ENCODE measurements around the gene SELP.
"Not testable (repeated sequence)": the region's sequence is repeated elsewhere in the genome, so short reads cannot be mapped to it uniquely, and the experiment has no call there.

Gene SELP

GRCh38 chr1:169630006-169630405, at the start of gene SELP:
Gene SELP, minus strand, starts transcription at chr1:169630124. Its CDS starts 50 bp downstream, at chr1:169630074.
- in situ Hi-C loops (cut with HindIII; ENCODE audit: low sequenced_read_pairs), result no loop called here

- in situ Hi-C loops (cut with HindIII; ENCODE audit: low sequenced_read_pairs), result no loop called here
Observed at GRCh38 chr1:169679692-169680091, 49.8 kb upstream of the SELP start.

GRCh38 chr1:169676001-169676400, 46.1 kb upstream of the SELP start:
- in situ Hi-C loops (cut with HindIII; ENCODE audit: low sequenced_read_pairs), result no loop called here

GRCh38 chr1:169670836-169671235, 40.9 kb upstream of the SELP start:
- in situ Hi-C loops (cut with HindIII; ENCODE audit: low sequenced_read_pairs), result no loop called here

GRCh38 chr1:169670244-169670643, 40.3 kb upstream of the SELP start:
- in situ Hi-C loops (cut with HindIII; ENCODE audit: low sequenced_read_pairs), result not testable (repeated sequence)

GRCh38 chr1:169667699-169668596, 38.0 kb upstream of the SELP start:
- in situ Hi-C loops (cut with HindIII; ENCODE audit: low sequenced_read_pairs), result not testable (repeated sequence)

- in situ Hi-C loops (cut with HindIII; ENCODE audit: low sequenced_read_pairs), result not testable (repeated sequence)
Observed at GRCh38 chr1:169667227-169667639, 37.3 kb upstream of the SELP start.

GRCh38 chr1:169662680-169663079, 32.8 kb upstream of the SELP start:
- in situ Hi-C loops (cut with HindIII; ENCODE audit: low sequenced_read_pairs), result not testable (repeated sequence)

- in situ Hi-C loops (cut with HindIII; ENCODE audit: low sequenced_read_pairs), result not testable (repeated sequence)
Observed at GRCh38 chr1:169661066-169661465, 31.1 kb upstream of the SELP start.

GRCh38 chr1:169658777-169659176, 28.9 kb upstream of the SELP start:
- in situ Hi-C loops (cut with HindIII; ENCODE audit: low sequenced_read_pairs), result not testable (repeated sequence)

- in situ Hi-C loops (cut with HindIII; ENCODE audit: low sequenced_read_pairs), result no loop called here
Observed at GRCh38 chr1:169653873-169654272, 23.9 kb upstream of the SELP start.

- in situ Hi-C loops (cut with HindIII; ENCODE audit: low sequenced_read_pairs), result no loop called here
Observed at GRCh38 chr1:169651035-169651434, 21.1 kb upstream of the SELP start.

GRCh38 chr1:169650551-169650950, 20.6 kb upstream of the SELP start:
- in situ Hi-C loops (cut with HindIII; ENCODE audit: low sequenced_read_pairs), result no loop called here

- in situ Hi-C loops (cut with HindIII; ENCODE audit: low sequenced_read_pairs), result no loop called here
Observed at GRCh38 chr1:169648709-169649108, 18.8 kb upstream of the SELP start.

GRCh38 chr1:169648187-169648586, 18.3 kb upstream of the SELP start:
- in situ Hi-C loops (cut with HindIII; ENCODE audit: low sequenced_read_pairs), result no loop called here

- in situ Hi-C loops (cut with HindIII; ENCODE audit: low sequenced_read_pairs), result no loop called here
Observed at GRCh38 chr1:169647512-169647911, 17.6 kb upstream of the SELP start.

- in situ Hi-C loops (cut with HindIII; ENCODE audit: low sequenced_read_pairs), result no loop called here
Observed at GRCh38 chr1:169644297-169644696, 14.4 kb upstream of the SELP start.

GRCh38 chr1:169634877-169635276, 5.0 kb upstream of the SELP start:
- in situ Hi-C loops (cut with HindIII; ENCODE audit: low sequenced_read_pairs), result no loop called here

- in situ Hi-C loops (cut with HindIII; ENCODE audit: low sequenced_read_pairs), result no loop called here
Observed at GRCh38 chr1:169634145-169634544, 4.2 kb upstream of the SELP start.

GRCh38 chr1:169631249-169631648, 1.3 kb upstream of the SELP start:
- in situ Hi-C loops (cut with HindIII; ENCODE audit: low sequenced_read_pairs), result no loop called here

GRCh38 chr1:169624912-169625311, 5.0 kb downstream of the SELP start:
- in situ Hi-C loops (cut with HindIII; ENCODE audit: low sequenced_read_pairs), result no loop called here

- in situ Hi-C loops (cut with HindIII; ENCODE audit: low sequenced_read_pairs), result no loop called here
Observed at GRCh38 chr1:169624122-169624521, 5.8 kb downstream of the SELP start.

All from DLD1 (cell line).